ENCODE results near the gene NUDT3.

GRCh38 chr6:34341481-34341971, 50.9 kb downstream of the NUDT3 start:
- TF ChIP-seq POLR2A (IDR thresholded peaks at IDR 0.05) = no peak
- no peak for TF ChIP-seq CTCF (IDR thresholded peaks at IDR 0.05)
- peak in 1 of 2 donors; percentile 34 for TF ChIP-seq EP300 (IDR thresholded peaks at IDR 0.05)
